Fibroblast of lung (primary cell): Measurements from ENCODE around the gene ACBD4. TPM values are rescaled to one million over a fixed set of nuclear protein-coding genes. Genes with fewer than 3 reads are reported as not detected.

ENCODE experiments used
- DNase-seq, 2 donors: peaks; one replicate each; pipeline versions ENCODE4 v3.0.0 to v3.0.0-alpha.2; 2010; ENCODE audit warnings: low read depth in 2 of 2
- H2AFZ ChIP-seq: 2 replicates; pipeline ENCODE4 v1.5.1; 2012; ENCODE audit warnings: low read length, control low read depth, inconsistent platforms
- H3K27ac ChIP-seq: 2 replicates; pipeline ENCODE4 v1.5.1; 2011; ENCODE audit warnings: low read length, control low read depth; ENCODE audit not compliant: insufficient read depth
- H3K27me3 ChIP-seq: 2 replicates; pipeline ENCODE4 v1.5.1; 2011; ENCODE audit warnings: mild to moderate bottlenecking, low read length; ENCODE audit not compliant: control insufficient read depth, insufficient read depth
- H3K36me3 ChIP-seq: 2 replicates; pipeline ENCODE4 v1.5.1; 2011; ENCODE audit warnings: low read length; ENCODE audit not compliant: control insufficient read depth, insufficient read depth
- H3K4me1 ChIP-seq: 2 replicates; pipeline ENCODE4 v1.5.1; 2011; ENCODE audit warnings: low read length; ENCODE audit not compliant: control insufficient read depth, insufficient read depth; ENCODE audit errors: extremely low read depth
- H3K4me2 ChIP-seq: 2 replicates; pipeline ENCODE4 v1.5.1; 2011; ENCODE audit warnings: low read length, control low read depth; ENCODE audit not compliant: insufficient read depth; ENCODE audit errors: extremely low read depth
- H3K4me3 ChIP-seq, 4 experiments: fragments of 200-600 bp in 1 of 4; sonication (generic) in 1 of 4; replicated peaks in 1 of 4; 2 replicates each; pipeline ENCODE4 v1.5.1; 2011 to 2016; ENCODE audit warnings: low read length in 4 of 4, low read depth in 3 of 4, mild to moderate bottlenecking in 3 of 4, control low read depth in 2 of 4, inconsistent platforms in 1 of 4, mixed read lengths in 1 of 4; ENCODE audit not compliant: insufficient read depth in 1 of 4; ENCODE audit errors: control extremely low read depth in 1 of 4
- H3K79me2 ChIP-seq: 2 replicates; pipeline ENCODE4 v1.5.1; 2012; ENCODE audit warnings: mild to moderate bottlenecking, low read length, inconsistent platforms; ENCODE audit not compliant: control insufficient read depth, insufficient read depth
- H3K9ac ChIP-seq: 2 replicates; pipeline ENCODE4 v1.5.1; 2011; ENCODE audit warnings: mild to moderate bottlenecking, low read length, control low read depth; ENCODE audit not compliant: insufficient read depth
- H3K9me3 ChIP-seq: 2 replicates; pipeline ENCODE4 v1.5.1; 2012; ENCODE audit warnings: low read depth, low read length; ENCODE audit not compliant: control insufficient read depth, insufficient read depth
- H4K20me1 ChIP-seq: 2 replicates; pipeline ENCODE4 v1.5.1; 2011; ENCODE audit warnings: low read length; ENCODE audit not compliant: control insufficient read depth, insufficient read depth; ENCODE audit errors: extremely low read depth
- CTCF ChIP-seq, 2 donors: IDR thresholded peaks in 1 of 2; conservative IDR thresholded peaks in 1 of 2; 1 replicate in 1 of 2; 2 replicates in 1 of 2; pipeline ENCODE4 v1.5.1; 2011 to 2012; ENCODE audit warnings: low read length in 2 of 2, control low read depth in 1 of 2, inconsistent platforms in 1 of 2, low read depth in 1 of 2, mild to moderate bottlenecking in 1 of 2
- EZH2 ChIP-seq: IDR thresholded peaks from 2 replicates; pipeline ENCODE4 v1.5.1; 2012; ENCODE audit warnings: low read length, control low read depth, mild to moderate bottlenecking; ENCODE audit errors: missing control alignments
- polyA plus RNA-seq, 2 donors: library from polyadenylated mRNA; depleted of rRNA in 1 of 2; stranded (reverse) in 1 of 2; unstranded in 1 of 2; fragments of >200 nt; gene quantifications; 2 replicates each; pipeline ENCODE4 v1.2.1, GENCODE V29; 2011 to 2012; ENCODE audit warnings: missing spikeins in 1 of 2
- total RNA-seq: library from RNA; depleted of rRNA; stranded (reverse); fragments of >200 nt; gene quantifications from 2 replicates; pipeline ENCODE4 v1.2.1, GENCODE V29; 2014

Gene ACBD4
- total and polyA plus RNA-seq, 2 donors (not counting 1 experiment from before 2014, with no cell fraction given) = 3.4 to 18.0 TPM

- no peak overlapping the region for H3K4me3 ChIP-seq
- no peaks in the 10 kb centered on the region for H3K27me3 ChIP-seq
- no peak overlapping the region for H3K4me2 ChIP-seq
- no peak for TF ChIP-seq CTCF (conservative IDR thresholded peaks at IDR 0.05 in 1 of 2, IDR thresholded peaks at IDR 0.05 in 1 of 2; ENCODE audit: low read depth in 1 of 2, low read length in 2 of 2)
- no peak for TF ChIP-seq EZH2
- no peak overlapping the region for H3K9ac ChIP-seq
- H4K20me1 ChIP-seq = no peaks in the 10 kb centered on the region
- H2AFZ ChIP-seq = no peak overlapping the region
- H3K79me2 ChIP-seq = no peaks in the 10 kb centered on the region
- no peak for DNase-seq
- no peaks in the 10 kb centered on the region for H3K4me1 ChIP-seq
- no peak overlapping the region for H3K27ac ChIP-seq
- peaks cover 42% of the 10 kb centered on the region for H3K36me3 ChIP-seq
- H3K9me3 ChIP-seq = no peaks in the 10 kb centered on the region
Measured at GRCh38 chr17:45106096-45106495, 29.4 kb upstream of the ACBD4 start.

GRCh38 chr17:45106582-45106981 is 28.9 kb upstream of the ACBD4 start:
- no peak overlapping the region for H3K27ac ChIP-seq
- H3K4me3 ChIP-seq = no peak overlapping the region
- H3K4me1 ChIP-seq = no peaks in the 10 kb centered on the region
- H3K4me2 ChIP-seq = no peak overlapping the region
- no peak for TF ChIP-seq CTCF (conservative IDR thresholded peaks at IDR 0.05 in 1 of 2, IDR thresholded peaks at IDR 0.05 in 1 of 2; ENCODE audit: low read depth in 1 of 2, low read length in 2 of 2)
- no peak for TF ChIP-seq EZH2
- no peak for DNase-seq
- H3K27me3 ChIP-seq = no peaks in the 10 kb centered on the region
- no peak overlapping the region for H2AFZ ChIP-seq
- no peaks in the 10 kb centered on the region for H4K20me1 ChIP-seq
- H3K36me3 ChIP-seq = peaks cover 41% of the 10 kb centered on the region
- no peak overlapping the region for H3K9ac ChIP-seq
- no peaks in the 10 kb centered on the region for H3K79me2 ChIP-seq
- no peaks in the 10 kb centered on the region for H3K9me3 ChIP-seq

- no peak overlapping the region for H3K4me3 ChIP-seq
- H3K9me3 ChIP-seq = no peaks in the 10 kb centered on the region
- no peak for DNase-seq
- H3K4me1 ChIP-seq = no peaks in the 10 kb centered on the region
- H3K27ac ChIP-seq = no peak overlapping the region
- no peaks in the 10 kb centered on the region for H3K79me2 ChIP-seq
- peaks cover 41% of the 10 kb centered on the region for H3K36me3 ChIP-seq
- H4K20me1 ChIP-seq = no peaks in the 10 kb centered on the region
- H3K9ac ChIP-seq = no peak overlapping the region
- no peak overlapping the region for H3K4me2 ChIP-seq
- TF ChIP-seq CTCF (conservative IDR thresholded peaks at IDR 0.05 in 1 of 2, IDR thresholded peaks at IDR 0.05 in 1 of 2; ENCODE audit: low read depth in 1 of 2, low read length in 2 of 2) = no peak
- TF ChIP-seq EZH2 = no peak
- no peak overlapping the region for H2AFZ ChIP-seq
- H3K27me3 ChIP-seq = no peaks in the 10 kb centered on the region
Measured at GRCh38 chr17:45107293-45108010, 28.0 kb upstream of the ACBD4 start.
